Activated CD8-positive, alpha-beta memory T cell treated with anti-CD3 and anti-CD28 coated beads for 1 hour (primary cell): ENCODE measurements around the gene FAM234B.
"Not testable (repeated sequence)": the region's sequence is repeated elsewhere in the genome, so short reads cannot be mapped to it uniquely, and the experiment has no call there.

Source experiments
- DNase-seq, 2 donors: peaks; one replicate each; pipeline ENCODE4 v3.0.0-alpha.2; 2020; ENCODE audit warnings: low read depth in 1 of 2; ENCODE audit errors: extremely low read depth in 1 of 2

Gene FAM234B

GRCh38 chr12:13023811-13024530 is 20.2 kb upstream of the FAM234B start:
- DNase-seq = no peak

GRCh38 chr12:13024531-13024916 is 19.7 kb upstream of the FAM234B start:
- DNase-seq = no peak

- no peak for DNase-seq
Measured at GRCh38 chr12:13026286-13026685, 17.9 kb upstream of the FAM234B start.

DNA sequence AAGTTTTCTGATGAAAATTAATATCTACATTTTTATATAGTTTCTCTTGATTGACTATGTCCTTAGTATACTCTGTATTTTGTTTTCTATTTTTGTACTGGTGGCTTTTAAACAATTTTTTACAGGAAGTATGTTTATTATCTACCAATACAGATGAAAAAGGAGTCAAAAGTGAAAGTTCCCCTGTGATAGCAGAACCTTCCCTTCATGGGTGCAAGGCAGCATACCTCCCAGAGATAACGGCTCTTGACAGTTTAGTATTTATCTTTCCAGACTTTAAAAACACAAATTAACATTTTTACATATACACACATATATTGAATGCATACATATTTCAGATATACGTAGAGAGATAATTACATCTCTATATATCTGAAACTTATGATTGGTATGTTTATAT is 17.1 kb upstream of the FAM234B start:
- no peak for DNase-seq

DNA sequence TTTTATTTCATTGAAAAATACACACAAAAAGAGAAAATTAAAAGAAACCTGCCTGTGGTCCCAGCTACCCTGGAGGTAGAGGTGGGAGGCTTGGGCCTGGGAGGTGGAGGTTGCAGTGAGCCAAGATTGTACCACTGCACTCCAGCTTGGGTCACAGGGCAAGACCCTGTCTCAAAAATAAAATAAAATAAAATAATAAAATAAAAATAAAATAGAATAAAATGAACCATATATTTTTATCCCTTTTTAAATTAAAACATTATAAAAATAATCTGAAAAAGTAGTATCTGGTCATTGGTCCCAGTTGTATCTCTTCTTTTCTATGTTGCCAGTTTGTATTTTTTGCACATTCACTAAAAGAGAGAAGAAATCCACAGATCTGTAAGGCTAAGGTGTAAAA is 16.7 kb upstream of the FAM234B start:
- no peak for DNase-seq

GRCh38 chr12:13028825-13029570 is 15.2 kb upstream of the FAM234B start:
- DNase-seq = no peak

DNA sequence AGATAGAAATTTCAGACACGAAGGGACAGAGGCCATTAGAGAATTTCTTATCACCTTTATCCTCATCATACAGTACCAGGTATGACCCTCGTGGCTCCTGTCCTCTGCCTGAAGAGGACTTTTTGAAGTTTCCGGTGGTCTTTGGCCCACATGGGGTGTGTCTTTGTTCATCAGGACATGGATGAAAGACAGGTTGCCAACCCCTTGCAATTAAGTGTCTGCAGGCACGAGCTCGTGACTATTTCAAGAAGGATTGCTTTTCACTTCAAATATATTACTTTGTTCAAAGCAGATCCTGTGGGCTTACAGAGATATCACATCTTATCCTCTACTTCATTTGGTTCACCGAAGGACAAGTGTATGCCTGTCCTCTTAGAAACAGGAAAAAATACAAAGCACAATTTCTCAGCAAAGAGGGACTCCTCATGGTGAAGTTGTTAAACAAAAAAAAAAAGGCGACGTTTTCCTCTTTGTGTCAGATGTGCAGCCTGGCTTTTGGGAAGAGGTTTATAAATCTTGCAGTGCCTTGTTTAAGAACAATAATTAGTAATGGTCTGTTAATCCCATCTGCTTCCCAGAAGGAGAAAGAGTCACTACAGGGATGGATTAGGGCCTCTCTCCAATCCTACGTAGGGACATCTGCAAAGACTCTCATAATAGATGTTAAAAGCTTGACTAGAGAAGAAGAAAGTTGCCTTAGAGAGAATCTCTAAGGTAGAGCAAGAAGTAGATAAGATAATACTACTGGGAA is 13.5 kb upstream of the FAM234B start:
- DNase-seq = no peak

GRCh38 chr12:13032164-13032563 is 12.0 kb upstream of the FAM234B start:
- DNase-seq = no peak

GRCh38 chr12:13033476-13033875 is 10.7 kb upstream of the FAM234B start:
- no peak for DNase-seq

DNA sequence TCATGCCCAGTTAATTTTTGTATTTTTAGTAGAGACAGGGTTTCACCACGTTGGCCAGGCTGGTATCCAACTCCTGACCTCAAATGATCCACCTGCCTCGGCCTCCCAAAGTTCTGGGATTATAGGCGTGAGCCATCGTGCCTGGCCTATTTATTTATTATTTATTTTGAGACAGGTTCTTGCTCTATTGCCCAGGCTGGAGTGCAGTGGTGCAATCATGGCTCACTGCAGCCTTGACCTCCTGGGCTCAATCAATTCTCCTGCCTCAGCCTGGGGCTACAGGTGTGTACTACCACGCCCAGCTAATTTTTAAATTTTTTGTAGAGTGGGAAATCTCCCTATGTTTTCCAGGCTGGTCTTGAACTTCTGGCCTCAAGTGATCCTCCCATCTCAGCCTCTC is 8.8 kb upstream of the FAM234B start:
- DNase-seq = not testable (repeated sequence)

DNA sequence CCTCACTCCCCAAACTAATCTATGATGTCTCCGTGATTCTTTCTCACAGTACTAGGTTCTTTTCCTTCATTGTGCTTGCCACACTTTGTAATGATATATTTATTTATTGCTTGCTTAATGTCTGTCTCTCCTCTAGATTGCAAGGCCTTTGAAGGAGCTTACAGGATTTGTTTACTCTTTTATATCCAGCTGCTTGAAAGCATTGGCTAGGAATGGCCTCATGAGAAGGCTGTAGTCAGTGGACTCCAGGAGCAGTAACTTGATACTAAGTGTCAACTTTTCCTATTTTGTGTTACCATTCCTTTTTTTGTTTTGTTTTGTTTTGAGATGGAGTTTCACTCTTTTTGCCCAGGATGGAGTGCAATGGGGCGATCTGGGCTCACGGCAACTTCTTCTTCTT is 7.3 kb upstream of the FAM234B start:
- no peak for DNase-seq

DNA sequence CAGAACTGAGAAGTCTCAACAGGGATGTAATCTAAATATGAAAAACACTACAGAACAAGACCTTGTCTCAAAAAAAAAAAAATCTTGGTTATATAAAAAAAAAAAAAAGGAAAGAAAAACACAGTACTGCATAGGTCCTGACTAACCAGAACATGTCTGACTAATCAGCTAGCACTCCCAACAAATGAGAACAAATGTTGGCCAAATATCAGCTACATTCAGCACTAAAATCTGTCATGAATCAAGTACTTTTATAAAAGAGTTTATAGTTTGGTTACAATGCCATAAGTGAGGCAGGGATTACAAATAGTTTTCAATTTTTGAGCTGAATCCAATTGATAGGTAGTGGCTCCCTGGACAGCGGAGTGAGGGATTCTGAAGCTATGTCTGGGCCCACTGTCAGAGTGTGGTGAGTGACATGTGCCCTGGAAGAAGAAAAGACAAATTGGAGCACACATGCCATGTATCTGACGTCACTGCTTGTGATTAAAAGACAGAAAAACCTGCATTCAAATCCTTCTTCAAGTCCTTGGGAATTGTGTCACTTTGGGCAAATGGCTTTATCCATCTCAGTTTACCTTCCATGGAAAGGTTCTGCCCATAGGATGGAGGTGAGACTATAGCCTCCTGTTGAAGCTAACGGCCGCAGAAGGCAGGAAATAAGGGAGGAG is 5.6 kb upstream of the FAM234B start:
- no peak for DNase-seq

GRCh38 chr12:13039328-13039956 is 4.7 kb upstream of the FAM234B start:
- no peak for DNase-seq

DNA sequence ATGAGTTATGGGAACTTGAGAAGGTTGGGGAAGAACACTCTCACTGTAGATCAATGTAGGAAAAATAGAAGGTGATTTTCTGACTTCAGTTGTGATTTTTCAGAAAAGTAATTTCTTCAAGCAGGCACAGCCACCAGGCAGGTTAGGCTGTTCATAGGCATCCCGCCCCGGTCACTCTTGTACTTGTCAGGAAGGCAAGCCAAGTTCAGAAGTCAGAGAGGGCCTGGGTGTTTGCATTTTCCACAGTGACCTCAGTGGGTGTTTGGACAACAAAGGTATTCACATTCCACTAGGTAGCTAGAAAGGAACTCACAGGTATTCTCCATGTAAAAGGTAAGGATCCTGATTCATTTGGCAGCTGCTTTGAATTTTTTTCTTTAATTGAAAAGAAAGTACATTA is 3.0 kb upstream of the FAM234B start:
- DNase-seq = no peak

GRCh38 chr12:13042666-13043230 is 1.4 kb upstream of the FAM234B start:
- no peak for DNase-seq

DNA sequence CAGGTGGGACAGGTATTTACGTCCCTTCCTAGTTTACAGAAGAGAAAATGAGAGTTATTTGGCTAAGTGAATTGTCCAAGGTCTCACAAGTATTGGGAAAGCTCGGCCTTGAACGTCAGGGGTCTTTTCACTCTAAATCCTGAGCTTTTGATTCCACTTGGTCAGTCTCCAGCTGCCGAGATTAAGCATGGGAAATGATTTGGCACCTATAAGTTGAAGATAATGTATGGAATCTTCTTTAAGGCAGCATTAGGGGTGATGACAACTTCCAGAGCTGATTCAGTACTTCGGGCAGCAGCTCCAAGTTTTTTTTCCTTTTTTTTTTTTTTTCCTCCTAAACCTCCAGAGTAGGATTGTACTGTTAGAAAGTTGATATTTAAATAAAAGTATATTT is 722 bp downstream of the FAM234B start:
- DNase-seq = no peak

GRCh38 chr12:13045816-13046215 is 1.6 kb downstream of the FAM234B start:
- no peak for DNase-seq

GRCh38 chr12:13046964-13047363 is 2.8 kb downstream of the FAM234B start:
- no peak for DNase-seq

- DNase-seq = no peak
Measured at GRCh38 chr12:13049816-13050215, 5.6 kb downstream of the FAM234B start.

GRCh38 chr12:13052421-13052820 is 8.2 kb downstream of the FAM234B start:
- DNase-seq = no peak
